Stimulated activated CD4-positive, alpha-beta T cell treated with anti-CD3 and anti-CD28 coated beads, Interleukin-12 subunit alpha, Interleukin-12 subunit beta, amount 100 ng/mL, for 48 hours (primary cell): Measurements from ENCODE around the gene DNMT3L.
"Not testable (repeated sequence)": the region's sequence is repeated elsewhere in the genome, so short reads cannot be mapped to it uniquely, and the experiment has no call there.

ENCODE experiments used
- DNase-seq, 3 donors: peaks; one replicate each; pipeline ENCODE4 v3.0.0-alpha.2; 2020; ENCODE audit warnings: low read depth in 2 of 3, low spot score in 1 of 3

The DNMT3L gene

DNA sequence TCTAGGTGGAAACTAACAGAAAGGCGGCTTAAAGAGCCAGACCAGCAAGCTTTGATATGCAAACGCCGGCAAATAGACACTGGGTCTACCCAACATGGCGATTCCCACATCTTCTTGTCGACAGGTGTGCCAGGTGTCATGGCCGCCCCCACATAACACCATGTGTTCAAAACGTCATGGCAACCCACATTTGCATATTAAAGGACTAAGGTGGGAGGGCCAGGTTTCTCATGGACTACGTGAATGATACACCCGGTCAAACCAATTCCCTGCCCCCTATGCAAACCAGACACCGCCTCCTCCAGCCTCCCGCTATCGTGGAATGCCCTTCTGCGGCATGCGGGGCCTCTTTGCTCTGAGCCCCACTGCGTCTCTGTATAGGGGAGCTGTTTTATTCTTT, 62.2 kb downstream of the DNMT3L start:
- no peak for DNase-seq

DNA sequence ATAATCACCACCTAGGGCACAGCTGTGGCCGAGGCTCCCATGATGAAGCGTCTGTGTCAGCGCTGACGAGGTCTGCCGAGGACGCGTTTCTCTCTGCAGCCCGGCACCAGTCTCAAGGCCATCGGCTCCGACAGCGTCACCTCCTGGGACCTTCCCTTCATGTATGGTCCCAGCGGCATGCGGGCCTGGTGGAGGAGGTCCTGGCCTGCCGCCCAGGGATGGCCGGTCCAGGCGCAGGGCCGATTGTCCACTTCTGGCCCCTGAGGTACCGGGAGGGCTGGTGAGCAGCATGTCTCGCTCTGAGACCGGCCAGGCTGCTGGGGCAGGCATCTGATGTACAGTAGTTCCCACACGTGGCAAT, 64.6 kb downstream of the DNMT3L start:
- DNase-seq, result not testable (repeated sequence)
